Right lung (tissue), 10 donors: ENCODE data around the gene ETFBKMT. TPM values are rescaled to one million over a fixed set of nuclear protein-coding genes. Genes with fewer than 3 reads are reported as not detected.

Source experiments
- DNase-seq, 2 donors: peaks; one replicate each; pipeline ENCODE4 v3.0.0-alpha.2; 2013
- long read RNA-seq, 8 donors: transcript quantifications; one replicate each; lab custom pipeline, GENCODE V29; 2026
- polyA plus RNA-seq, 5 donors: library from polyadenylated mRNA; unstranded; fragments of 120-200 nt; gene quantifications; one replicate each; pipeline versions ENCODE4 v1.2.1 to v1.2.3, GENCODE V29; 2013; ENCODE audit warnings: inconsistent platforms in 1 of 5, low replicate concordance in 1 of 5; ENCODE audit not compliant: insufficient read length in 5 of 5, insufficient read depth in 1 of 5

ETFBKMT gene
- 1 to 10 TPM; 3.1 to 4.3 (median 3.5) TPM for polyA plus RNA-seq
- long read RNA-seq, donor 1, result 0 reads
- long read RNA-seq, donor 2, result 0 reads
- long read RNA-seq, donor 3, full-length matches to known transcripts, result 1 of 1 reads
- long read RNA-seq, donor 3, partial matches to known transcripts, result 0 of 1 reads
- long read RNA-seq, donor 3, other reads (novel, unspliced or antisense), result 0 of 1 reads
- long read RNA-seq, donor 4, result 0 reads
- long read RNA-seq, donor 5, partial matches to known transcripts, result 5 of 26 reads
- long read RNA-seq, donor 5, other reads (novel, unspliced or antisense), result 21 of 26 reads
- long read RNA-seq, donor 6, partial matches to known transcripts, result 0 of 1 reads
- long read RNA-seq, donor 6, other reads (novel, unspliced or antisense), result 0 of 1 reads
- long read RNA-seq, donor 7, partial matches to known transcripts, result 6 of 27 reads
- long read RNA-seq, donor 7, other reads (novel, unspliced or antisense), result 20 of 27 reads
- long read RNA-seq, donor 8, full-length matches to known transcripts, result 1 of 7 reads
- long read RNA-seq, donor 8, partial matches to known transcripts, result 0 of 7 reads
- long read RNA-seq, donor 8, other reads (novel, unspliced or antisense), result 6 of 7 reads

GRCh38 chr12:31659087-31659942 lies at the start of gene ETFBKMT:
ETFBKMT (plus strand) TSS chr12:31659688; CDS start chr12:31661954, 2,266 bp downstream.
- DNase-seq, result peak; percentile 90

- DNase-seq, result no peak
Measured at GRCh38 chr12:31612819-31613218, 46.7 kb upstream of the ETFBKMT start.

- DNase-seq, result no peak
Measured at GRCh38 chr12:31618228-31619025, 41.1 kb upstream of the ETFBKMT start.

GRCh38 chr12:31620311-31620710 lies 39.2 kb upstream of the ETFBKMT start:
- DNase-seq, result no peak

- DNase-seq, result no peak
Measured at GRCh38 chr12:31622038-31622437, 37.5 kb upstream of the ETFBKMT start.

GRCh38 chr12:31626270-31626995 lies 33.1 kb upstream of the ETFBKMT start:
- DNase-seq, result no peak

- DNase-seq, result peak in 1 of 2 donors; percentile 13
Measured at GRCh38 chr12:31627456-31628054, 31.9 kb upstream of the ETFBKMT start.

- DNase-seq, result peak in 1 of 2 donors; percentile 21
Measured at GRCh38 chr12:31629756-31630732, 29.4 kb upstream of the ETFBKMT start.

GRCh38 chr12:31631023-31631724 lies 28.3 kb upstream of the ETFBKMT start:
- DNase-seq, result no peak

GRCh38 chr12:31631809-31632208 lies 27.7 kb upstream of the ETFBKMT start:
- DNase-seq, result no peak

- no peak for DNase-seq
Measured at GRCh38 chr12:31633464-31633863, 26.0 kb upstream of the ETFBKMT start.

GRCh38 chr12:31634620-31635019 lies 24.9 kb upstream of the ETFBKMT start:
- DNase-seq, result no peak

GRCh38 chr12:31641509-31642090 lies 17.9 kb upstream of the ETFBKMT start:
- no peak for DNase-seq

GRCh38 chr12:31644536-31644935 lies 15.0 kb upstream of the ETFBKMT start:
- DNase-seq, result no peak

- DNase-seq, result no peak
Measured at GRCh38 chr12:31645924-31646323, 13.6 kb upstream of the ETFBKMT start.

GRCh38 chr12:31647086-31647491 lies 12.4 kb upstream of the ETFBKMT start:
- no peak for DNase-seq

GRCh38 chr12:31650918-31651317 lies 8.6 kb upstream of the ETFBKMT start:
- DNase-seq, result no peak
